ENCODE measurements around the gene COL2A1.

Gene COL2A1

DNA sequence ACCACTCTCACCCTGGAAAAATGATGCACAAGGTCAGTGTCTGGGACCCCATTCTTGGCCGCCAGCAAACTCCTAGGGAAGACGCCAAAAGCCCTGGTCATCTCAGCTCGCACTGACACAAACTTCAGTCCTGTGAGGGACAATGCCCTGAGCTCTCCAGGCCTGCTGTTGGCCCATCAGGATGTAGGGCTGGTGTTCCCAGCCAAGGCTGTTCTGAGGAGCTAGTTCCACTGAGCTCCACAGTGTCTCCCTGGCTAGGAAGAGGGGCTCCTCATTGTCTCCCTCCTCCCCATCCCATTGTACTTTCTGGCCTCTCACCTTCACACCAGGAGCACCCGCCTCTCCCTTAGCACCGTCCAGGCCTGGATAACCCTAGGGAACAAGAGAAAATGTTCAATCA is 10.8 kb downstream of the COL2A1 start:
- TF ChIP-seq, protein P1, sequence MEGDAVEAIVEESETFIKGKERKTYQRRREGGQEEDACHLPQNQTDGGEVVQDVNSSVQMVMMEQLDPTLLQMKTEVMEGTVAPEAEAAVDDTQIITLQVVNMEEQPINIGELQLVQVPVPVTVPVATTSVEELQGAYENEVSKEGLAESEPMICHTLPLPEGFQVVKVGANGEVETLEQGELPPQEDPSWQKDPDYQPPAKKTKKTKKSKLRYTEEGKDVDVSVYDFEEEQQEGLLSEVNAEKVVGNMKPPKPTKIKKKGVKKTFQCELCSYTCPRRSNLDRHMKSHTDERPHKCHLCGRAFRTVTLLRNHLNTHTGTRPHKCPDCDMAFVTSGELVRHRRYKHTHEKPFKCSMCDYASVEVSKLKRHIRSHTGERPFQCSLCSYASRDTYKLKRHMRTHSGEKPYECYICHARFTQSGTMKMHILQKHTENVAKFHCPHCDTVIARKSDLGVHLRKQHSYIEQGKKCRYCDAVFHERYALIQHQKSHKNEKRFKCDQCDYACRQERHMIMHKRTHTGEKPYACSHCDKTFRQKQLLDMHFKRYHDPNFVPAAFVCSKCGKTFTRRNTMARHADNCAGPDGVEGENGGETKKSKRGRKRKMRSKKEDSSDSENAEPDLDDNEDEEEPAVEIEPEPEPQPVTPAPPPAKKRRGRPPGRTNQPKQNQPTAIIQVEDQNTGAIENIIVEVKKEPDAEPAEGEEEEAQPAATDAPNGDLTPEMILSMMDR (IDR thresholded peaks at IDR 0.05; ENCODE audit: low read depth, low read length) = no peak
- DNase-seq (ENCODE audit: low read depth in 2 of 2) = no peak

DNA sequence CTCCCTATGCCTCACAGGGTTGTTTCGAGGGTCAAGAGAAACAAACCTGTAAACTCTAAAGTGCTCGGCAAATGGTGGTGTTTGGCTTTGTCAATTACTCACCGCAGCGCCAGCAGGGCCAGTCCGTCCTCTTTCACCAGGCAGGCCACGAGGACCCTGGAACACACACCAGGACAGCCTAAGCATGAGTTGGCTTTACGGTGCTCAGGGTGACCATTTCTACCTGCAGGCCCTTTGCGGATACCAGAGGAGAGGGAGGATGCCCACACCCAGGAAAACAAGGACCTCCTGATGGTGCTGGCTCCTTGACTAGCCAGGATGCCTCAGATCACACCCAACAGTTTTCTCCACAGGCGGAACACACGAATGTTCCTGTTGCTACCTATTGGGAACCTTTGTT is 11.5 kb downstream of the COL2A1 start:
- no peak for DNase-seq (ENCODE audit: low read depth in 2 of 2)
- TF ChIP-seq, protein P1 (IDR thresholded peaks at IDR 0.05; ENCODE audit: low read depth, low read length) = no peak

More for the DNA sequence above, 10.8 kb downstream of the COL2A1 start:
- H3K4me3 ChIP-seq (replicated peaks in 1 of 2; ENCODE audit: low read depth in 2 of 2, low read length in 2 of 2) = no peak overlapping the region

DNA sequence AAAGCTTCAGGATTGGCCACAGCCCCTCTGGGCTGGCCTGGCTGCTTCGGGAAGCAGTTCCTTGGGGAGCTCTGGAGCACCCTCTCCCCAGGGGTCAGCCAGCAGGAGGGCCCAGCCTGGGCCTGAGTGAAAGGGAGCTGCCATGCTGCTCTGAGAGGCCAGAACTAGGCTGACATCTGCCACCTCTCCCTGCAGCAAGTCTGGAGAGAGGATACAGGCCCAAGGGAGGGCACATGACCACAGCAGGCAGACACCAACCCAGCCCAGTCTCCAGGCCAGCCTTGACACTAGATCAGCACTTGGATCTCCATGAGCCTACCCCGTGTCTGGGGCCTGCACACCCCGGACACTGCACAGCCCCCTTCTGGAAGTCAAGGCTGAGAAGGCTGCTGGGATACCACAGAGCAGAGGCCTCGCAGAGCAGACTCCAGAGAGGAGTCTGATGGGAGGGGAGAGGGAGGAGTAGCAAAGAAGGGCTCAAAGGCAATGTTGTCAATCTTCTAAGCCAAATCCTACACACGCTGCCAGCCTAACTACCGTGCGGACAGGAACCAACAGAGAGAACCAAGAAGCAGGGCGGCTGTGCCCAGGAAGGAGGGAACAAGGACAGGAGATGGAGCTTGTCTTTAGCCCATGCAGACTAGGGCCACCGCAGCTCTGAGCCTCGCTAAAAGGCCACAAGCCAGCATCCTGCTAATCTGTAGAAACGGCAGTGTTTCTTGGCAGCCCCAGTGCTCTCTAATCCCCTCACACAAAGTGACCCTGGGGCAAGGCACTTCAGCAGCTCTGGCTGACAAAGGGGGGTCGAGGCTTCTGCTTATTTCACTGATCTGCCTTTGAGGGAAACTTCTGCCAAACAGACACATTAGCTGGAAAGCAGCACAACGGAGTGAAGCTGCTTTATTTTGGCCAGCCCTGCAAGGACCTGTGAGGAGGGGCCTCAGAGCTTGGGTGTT is 12.9 kb downstream of the COL2A1 start:
- TF ChIP-seq, protein P1 (IDR thresholded peaks at IDR 0.05; ENCODE audit: low read depth, low read length) = no peak
- no peak for DNase-seq (ENCODE audit: low read depth in 2 of 2)

More for the DNA sequence above, 11.5 kb downstream of the COL2A1 start:
- H3K4me3 ChIP-seq (replicated peaks in 1 of 2; ENCODE audit: low read depth in 2 of 2, low read length in 2 of 2) = no peak overlapping the region

DNA sequence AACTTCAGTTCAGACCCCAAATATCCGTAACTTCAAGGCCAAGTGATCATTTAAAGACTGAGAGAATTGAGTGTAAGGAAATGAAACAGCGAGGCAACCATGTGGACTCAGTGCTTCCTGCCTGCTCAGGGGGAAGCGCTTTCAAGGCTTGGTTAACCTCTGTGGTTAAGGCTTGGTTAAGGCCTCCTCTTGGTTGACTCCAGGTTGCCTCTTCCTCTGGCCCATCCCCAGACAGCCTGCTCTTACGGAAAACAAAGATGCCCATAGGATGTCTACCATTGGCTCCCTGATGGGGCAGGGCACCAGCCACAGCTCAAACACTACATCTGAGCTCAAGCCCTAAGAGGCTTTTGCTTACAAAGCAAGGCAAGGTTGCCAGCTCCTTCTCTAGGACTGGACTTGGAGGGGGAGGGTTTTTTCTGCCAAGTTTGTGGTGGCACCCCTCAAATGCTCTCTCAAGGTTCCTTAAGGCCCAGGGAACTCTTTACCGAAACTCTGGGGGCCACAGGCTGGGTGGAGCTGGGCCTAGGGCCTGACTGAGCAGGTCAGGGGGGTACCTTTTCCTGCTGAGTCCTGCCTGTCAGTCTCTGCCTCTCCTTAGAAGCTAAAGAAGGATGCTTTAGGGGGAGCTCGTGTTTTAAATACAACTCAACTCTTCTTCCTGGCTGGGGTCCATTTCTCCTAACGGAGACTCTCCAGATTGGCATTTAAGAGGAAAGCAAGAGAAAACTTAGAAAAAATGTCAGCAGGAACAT is 13.7 kb downstream of the COL2A1 start:
- TF ChIP-seq, protein P1 (IDR thresholded peaks at IDR 0.05; ENCODE audit: low read depth, low read length) = no peak
- no peak overlapping the region for H3K4me3 ChIP-seq (replicated peaks in 1 of 2; ENCODE audit: low read depth in 2 of 2, low read length in 2 of 2)
- peak; percentile 14 to 36 for DNase-seq (ENCODE audit: low read depth in 2 of 2)

More for the DNA sequence above, 12.9 kb downstream of the COL2A1 start:
- H3K4me3 ChIP-seq (replicated peaks in 1 of 2; ENCODE audit: low read depth in 2 of 2, low read length in 2 of 2) = no peak overlapping the region

DNA sequence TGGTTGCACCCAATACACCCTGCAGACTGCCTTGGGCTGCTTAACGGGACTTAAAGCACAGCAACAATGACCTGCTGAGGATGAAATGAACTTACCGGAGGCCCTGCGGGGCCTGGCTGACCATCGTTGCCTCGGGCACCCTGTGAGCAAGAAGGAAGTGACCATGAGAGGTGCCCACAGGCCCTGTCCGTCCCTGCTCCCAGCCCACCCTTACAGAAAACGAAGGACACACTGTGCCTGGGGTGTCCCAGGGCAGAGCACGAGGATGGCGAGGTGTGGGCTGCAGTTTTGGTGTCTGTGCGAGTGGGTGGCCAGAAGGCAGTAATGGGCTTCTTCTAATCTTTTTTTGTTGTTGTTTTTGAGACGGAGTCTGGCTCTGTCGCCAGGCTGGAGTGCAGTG is 14.6 kb downstream of the COL2A1 start:
- no peak overlapping the region for H3K4me3 ChIP-seq (replicated peaks in 1 of 2; ENCODE audit: low read depth in 2 of 2, low read length in 2 of 2)
- TF ChIP-seq, protein P1 (IDR thresholded peaks at IDR 0.05; ENCODE audit: low read depth, low read length) = no peak
- no peak for DNase-seq (ENCODE audit: low read depth in 2 of 2)

DNA sequence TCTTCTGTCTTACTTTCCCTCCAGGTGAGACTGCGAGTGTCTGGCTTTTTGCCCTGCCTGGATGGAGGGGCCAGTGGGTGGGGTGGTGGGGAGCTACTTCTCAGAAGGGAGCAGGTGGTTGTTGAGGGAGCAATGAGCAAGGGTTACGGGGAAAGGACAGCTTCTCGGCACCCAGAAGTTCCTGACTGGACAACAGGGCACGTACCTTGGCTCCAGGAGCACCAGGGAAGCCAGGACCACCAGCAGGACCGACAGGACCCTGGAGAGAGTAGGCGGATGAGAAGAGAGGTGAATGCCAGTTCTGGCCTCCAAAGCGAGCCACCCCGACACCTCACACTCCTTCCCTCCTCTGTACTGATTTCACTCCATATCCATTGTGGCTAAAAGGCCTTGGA is 15.3 kb downstream of the COL2A1 start:
- DNase-seq (ENCODE audit: low read depth in 2 of 2) = no peak
- TF ChIP-seq, protein P1 (IDR thresholded peaks at IDR 0.05; ENCODE audit: low read depth, low read length) = no peak
- no peak overlapping the region for H3K4me3 ChIP-seq (replicated peaks in 1 of 2; ENCODE audit: low read depth in 2 of 2, low read length in 2 of 2)
